ENCODE results near the gene UGT2A1.

DNA sequence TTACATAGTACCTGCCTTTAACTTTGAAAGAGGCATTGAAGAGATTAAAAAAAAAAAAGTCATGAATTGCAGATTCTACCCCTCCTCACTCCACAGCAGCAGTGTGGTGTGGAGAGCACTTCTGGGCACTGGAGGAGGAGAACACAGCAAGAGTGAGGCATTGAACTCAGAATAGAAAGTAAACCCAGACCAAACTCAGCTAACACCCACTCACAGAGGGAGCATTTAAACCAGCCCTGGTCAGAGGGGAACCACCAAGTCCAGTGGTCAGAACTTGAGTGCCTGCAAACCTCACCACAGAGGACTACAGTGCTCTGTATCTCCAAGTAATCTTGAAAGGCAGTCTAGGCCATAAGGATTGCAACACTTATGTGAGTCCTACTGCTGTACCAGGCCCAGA is 15.6 kb upstream of the UGT2A1 start:
- TF ChIP-seq POLR2A (IDR thresholded peaks at IDR 0.05), result no peak
- no peak for TF ChIP-seq CTCF (IDR thresholded peaks at IDR 0.05)
